Endothelial cell of umbilical vein (primary cell): Measurements from ENCODE around the gene PPFIA2. TPM values are rescaled to one million over a fixed set of nuclear protein-coding genes. Genes with fewer than 3 reads are reported as not detected.

Experiments
- BruUV-seq: library from RNA; stranded (reverse); fragments of 400-500 nt; replicated peaks from 2 replicates; lab custom pipeline; 2021; lab: Mats Ljungman, UMichigan
- CTCF ChIA-PET: fragments of 300-600, 350-600 bp; sonication (Branson Sonifier 250); formaldehyde crosslinking; loops from one replicate; lab custom pipeline; 2021; ENCODE audit warnings: antibody characterized with exemption, inconsistent platforms; lab: Charles Lee
- POLR2A ChIA-PET: fragments of 300-600, 350-600 bp; sonication (Branson Sonifier 250); formaldehyde crosslinking; loops from one replicate; lab custom pipeline; 2021; ENCODE audit warnings: antibody characterized with exemption, inconsistent platforms; lab: Charles Lee
- DNase-seq: peaks from one replicate; pipeline ENCODE4 v3.0.0-alpha.2; 2011; ENCODE audit warnings: low read depth, low spot score
- FAIRE-seq: peaks from 2 replicates; lab custom pipeline; 2011; peaks lifted over from hg19 to GRCh38; lab: Jason Lieb, UNC
- H2AFZ ChIP-seq: 2 replicates; pipeline ENCODE4 v1.6.0; 2012; ENCODE audit warnings: low read depth, low read length, control low read depth, inconsistent platforms
- H3K27ac ChIP-seq: 2 replicates; pipeline ENCODE4 v1.5.1; 2011; ENCODE audit warnings: low read depth, mild to moderate bottlenecking, control low read depth, low read length, moderate library complexity; ENCODE audit not compliant: insufficient read depth
- H3K27me3 ChIP-seq, 2 experiments: 2 replicates each; pipeline versions ENCODE4 v1.6.0 to v1.6.1; 2011; ENCODE audit warnings: low read length in 2 of 2, mixed read lengths in 1 of 2; ENCODE audit not compliant: control insufficient read depth in 2 of 2, insufficient read depth in 2 of 2
- H3K36me3 ChIP-seq, 2 experiments: 2 replicates in 1 of 2; 3 replicates in 1 of 2; pipeline ENCODE4 v1.5.1; 2011; ENCODE audit warnings: low read length in 2 of 2, mild to moderate bottlenecking in 1 of 2, moderate library complexity in 1 of 2; ENCODE audit not compliant: control insufficient read depth in 2 of 2, insufficient read depth in 2 of 2; ENCODE audit errors: extremely low read depth in 1 of 2
- H3K4me1 ChIP-seq: 3 replicates; pipeline ENCODE4 v1.5.1; 2011; ENCODE audit warnings: mild to moderate bottlenecking, low read length; ENCODE audit not compliant: control insufficient read depth, insufficient read depth; ENCODE audit errors: extremely low read depth
- H3K4me2 ChIP-seq: 2 replicates; pipeline ENCODE4 v1.6.1; 2011; ENCODE audit warnings: low read length, control low read depth, mixed read lengths; ENCODE audit not compliant: insufficient read depth
- H3K4me3 ChIP-seq, 3 experiments: fragments of 200-600 bp in 1 of 3; sonication (generic), shearing (Covaris generic) in 1 of 3; replicated peaks in 1 of 3; 2 replicates each; pipeline ENCODE4 v1.5.1; 2011 to 2016; ENCODE audit warnings: control low read depth in 3 of 3, low read length in 3 of 3, mild to moderate bottlenecking in 2 of 3, inconsistent platforms in 1 of 3, low read depth in 1 of 3, moderate library complexity in 1 of 3; ENCODE audit not compliant: insufficient read depth in 1 of 3
- H3K79me2 ChIP-seq: 2 replicates; pipeline ENCODE4 v1.6.0; 2012; ENCODE audit warnings: low read length, inconsistent platforms; ENCODE audit not compliant: control insufficient read depth, insufficient read depth
- H3K9ac ChIP-seq: replicated peaks from 2 replicates; pipeline ENCODE3; 2011; ENCODE audit warnings: low read length, control low read depth; ENCODE audit not compliant: insufficient read depth; ENCODE audit errors: extremely low read depth
- H3K9me1 ChIP-seq: replicated peaks from 3 replicates; pipeline ENCODE4 v1.6.0; 2011; ENCODE audit warnings: mild to moderate bottlenecking, low read length; ENCODE audit not compliant: control insufficient read depth, insufficient read depth; ENCODE audit errors: extremely low read depth
- H3K9me3 ChIP-seq: replicated peaks from 2 replicates; pipeline ENCODE4 v1.5.1; 2012; ENCODE audit warnings: low read length, inconsistent platforms; ENCODE audit not compliant: control insufficient read depth, insufficient read depth
- H4K20me1 ChIP-seq: replicated peaks from 2 replicates; pipeline ENCODE3; 2011; ENCODE audit warnings: mild to moderate bottlenecking, low read length; ENCODE audit not compliant: control insufficient read depth, insufficient read depth; ENCODE audit errors: extremely low read depth
- EZH2 ChIP-seq: IDR thresholded peaks from 2 replicates; pipeline ENCODE4 v1.6.1; 2012; ENCODE audit warnings: borderline replicate concordance, low read depth, mild to moderate bottlenecking, moderate library complexity, low read length, inconsistent platforms; ENCODE audit not compliant: severe bottlenecking
- FOS ChIP-seq: IDR thresholded peaks from 2 replicates; pipeline ENCODE4 v1.6.1; 2011; ENCODE audit warnings: mild to moderate bottlenecking, low read length, moderate library complexity, borderline replicate concordance; ENCODE audit not compliant: insufficient read depth
- GATA2 ChIP-seq: IDR thresholded peaks from 2 replicates; pipeline ENCODE4 v1.7.0; 2011; ENCODE audit warnings: low read depth, mild to moderate bottlenecking, moderate library complexity, mixed read lengths, low read length; ENCODE audit not compliant: insufficient read length, insufficient read depth
- JUN ChIP-seq: IDR thresholded peaks from 2 replicates; pipeline ENCODE4 v1.6.1; 2011; ENCODE audit warnings: borderline replicate concordance, low read depth; ENCODE audit not compliant: insufficient read length, insufficient read depth
- MAX ChIP-seq: IDR thresholded peaks from 2 replicates; pipeline ENCODE4 v1.6.1; 2011; ENCODE audit not compliant: insufficient read depth, insufficient read length
- MYC ChIP-seq: IDR thresholded peaks from one replicate; pipeline ENCODE4 v1.6.1; 2011; ENCODE audit warnings: mild to moderate bottlenecking, low read depth, low read length
- POLR2A ChIP-seq: IDR thresholded peaks from 2 replicates; pipeline ENCODE4 v1.6.1; 2012; ENCODE audit warnings: low read depth, mild to moderate bottlenecking, control low read depth, low read length
- POLR2AphosphoS5 ChIP-seq: IDR thresholded peaks from 2 replicates; pipeline ENCODE4 v1.6.1; 2012; ENCODE audit warnings: low read depth, mild to moderate bottlenecking, control low read depth, low read length, moderate library complexity; ENCODE audit not compliant: insufficient read depth
- dilution Hi-C: fragments of 300-500 bp; cut with MboI; formaldehyde crosslinking; loops from one replicate; pipeline ENCODE4 v1.15.0; 2019; ENCODE audit warnings: low sequenced_read_pairs; ENCODE audit not compliant: extremely low pct_ligation_motif_present
- intact Hi-C: fragments of 100-400 bp; cut with micrococcal nuclease; formaldehyde crosslinking; loops from one replicate; pipeline ENCODE4 v1.10.0; 2022
- polyA plus RNA-seq, 4 experiments: library from polyadenylated mRNA; depleted of rRNA in 3 of 4; stranded (reverse) in 3 of 4; unstranded in 1 of 4; fragments of >200 nt; gene quantifications; 2 replicates each; pipeline versions ENCODE4 v1.2.1 to v1.2.3, GENCODE V29; 2011 to 2012; ENCODE audit warnings: missing spikeins in 1 of 4
- total RNA-seq: library from RNA; stranded (reverse); gene quantifications from 2 replicates; pipeline ENCODE4 v1.2.3, GENCODE V29; 2021
- TF ChIP-seq, protein P1 (sequence below), 2 donors: IDR thresholded peaks; 1 replicate in 1 of 2; 2 replicates in 1 of 2; pipeline ENCODE4 v1.5.1; 2011; ENCODE audit warnings: low read length in 2 of 2, mild to moderate bottlenecking in 2 of 2, moderate library complexity in 2 of 2, control low read depth in 1 of 2, inconsistent platforms in 1 of 2, low read depth in 1 of 2; ENCODE audit not compliant: insufficient read depth in 1 of 2; ENCODE audit errors: extremely low read depth in 1 of 2

Gene PPFIA2
- total and polyA plus RNA-seq, 2 donors (not counting 3 experiments of a cell fraction or from before 2014, with no cell fraction given) = not detected

DNA sequence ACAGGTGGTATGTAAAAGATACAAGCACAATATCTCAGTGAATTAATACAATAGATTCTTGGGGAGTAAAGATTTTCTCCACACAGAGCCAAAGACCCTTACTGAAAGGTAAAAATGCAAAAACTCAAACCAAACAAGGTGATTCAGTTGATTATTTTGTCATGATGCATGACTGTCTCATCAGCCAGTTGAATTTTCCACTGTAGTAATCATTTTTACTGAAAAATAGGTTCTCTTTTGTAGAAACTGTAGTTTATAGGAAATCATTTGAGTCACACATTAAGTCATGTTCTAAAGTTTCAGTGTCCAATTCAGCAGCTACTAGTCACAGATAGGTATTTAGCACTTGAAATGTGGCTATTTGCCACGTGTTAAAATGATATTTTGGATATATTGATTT lies 53.6 kb downstream of the PPFIA2 start:
- no peaks in the 10 kb centered on the region for H3K9me3 ChIP-seq
- dilution Hi-C loops (no loop called here), intact Hi-C loops (no loop called here)
- DNase-seq = no peak
- no TSS peak for BruUV-seq
- no peaks in the 10 kb centered on the region for H3K79me2 ChIP-seq
- no peaks in the 10 kb centered on the region for H3K36me3 ChIP-seq
- H3K27ac ChIP-seq = no peak overlapping the region
- no peak for FAIRE-seq
- H4K20me1 ChIP-seq = no peaks in the 10 kb centered on the region
- H3K4me3 ChIP-seq = no peak overlapping the region
- H3K27me3 ChIP-seq = no peaks in the 10 kb centered on the region
- no peaks in the 10 kb centered on the region for H3K9me1 ChIP-seq
- TF ChIP-seq, protein P1, sequence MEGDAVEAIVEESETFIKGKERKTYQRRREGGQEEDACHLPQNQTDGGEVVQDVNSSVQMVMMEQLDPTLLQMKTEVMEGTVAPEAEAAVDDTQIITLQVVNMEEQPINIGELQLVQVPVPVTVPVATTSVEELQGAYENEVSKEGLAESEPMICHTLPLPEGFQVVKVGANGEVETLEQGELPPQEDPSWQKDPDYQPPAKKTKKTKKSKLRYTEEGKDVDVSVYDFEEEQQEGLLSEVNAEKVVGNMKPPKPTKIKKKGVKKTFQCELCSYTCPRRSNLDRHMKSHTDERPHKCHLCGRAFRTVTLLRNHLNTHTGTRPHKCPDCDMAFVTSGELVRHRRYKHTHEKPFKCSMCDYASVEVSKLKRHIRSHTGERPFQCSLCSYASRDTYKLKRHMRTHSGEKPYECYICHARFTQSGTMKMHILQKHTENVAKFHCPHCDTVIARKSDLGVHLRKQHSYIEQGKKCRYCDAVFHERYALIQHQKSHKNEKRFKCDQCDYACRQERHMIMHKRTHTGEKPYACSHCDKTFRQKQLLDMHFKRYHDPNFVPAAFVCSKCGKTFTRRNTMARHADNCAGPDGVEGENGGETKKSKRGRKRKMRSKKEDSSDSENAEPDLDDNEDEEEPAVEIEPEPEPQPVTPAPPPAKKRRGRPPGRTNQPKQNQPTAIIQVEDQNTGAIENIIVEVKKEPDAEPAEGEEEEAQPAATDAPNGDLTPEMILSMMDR (IDR thresholded peaks at IDR 0.05; ENCODE audit: extremely low read depth in 1 of 2, insufficient read depth in 1 of 2, low read depth in 1 of 2, low read length in 2 of 2) = no peak
- TF ChIP-seq MAX = no peak
- TF ChIP-seq FOS = no peak
- TF ChIP-seq POLR2A = no peak
- no peak for TF ChIP-seq MYC
- no peak for TF ChIP-seq GATA2
- TF ChIP-seq JUN = no peak
- no peak for TF ChIP-seq EZH2
- TF ChIP-seq POLR2AphosphoS5 = no peak
- ChIA-PET CTCF (no interaction called here), POLR2A (no interaction called here)
- no peaks in the 10 kb centered on the region for H3K4me1 ChIP-seq
- no peak overlapping the region for H3K9ac ChIP-seq
- no peak overlapping the region for H2AFZ ChIP-seq
- H3K4me2 ChIP-seq = no peak overlapping the region
